Calu3 (cell line): Measurements from ENCODE around the gene IGFBP2. TPM values are rescaled to one million over a fixed set of nuclear protein-coding genes. Genes with fewer than 3 reads are reported as not detected.

Source experiments
- BruUV-seq: library from RNA; stranded (reverse); fragments of 400-500 nt; replicated peaks from 2 replicates; lab custom pipeline; 2021; lab: Mats Ljungman, UMichigan
- CTCF ChIA-PET: fragments of 300-600 bp; sonication (Branson Sonifier 250); formaldehyde crosslinking; loops from one replicate; lab custom pipeline; 2022; ENCODE audit warnings: antibody characterized with exemption; lab: Charles Lee
- DNase-seq: peaks from one replicate; pipeline ENCODE4 v3.0.0; 2022
- H3K27ac Mint-ChIP-seq: one replicate; pipeline ENCODE4 v1.8.0; 2022; ENCODE audit warnings: mixed read lengths; ENCODE audit not compliant: unreplicated experiment
- H3K27me3 Mint-ChIP-seq: one replicate; pipeline ENCODE4 v1.8.0; 2022; ENCODE audit warnings: mixed read lengths; ENCODE audit not compliant: unreplicated experiment
- H3K36me3 Mint-ChIP-seq: one replicate; pipeline ENCODE4 v1.8.0; 2022; ENCODE audit warnings: mild to moderate bottlenecking, moderate library complexity, mixed read lengths; ENCODE audit not compliant: insufficient read depth, unreplicated experiment
- H3K4me1 Mint-ChIP-seq: one replicate; pipeline ENCODE4 v1.8.0; 2022; ENCODE audit warnings: mild to moderate bottlenecking, low read depth, mixed read lengths; ENCODE audit not compliant: unreplicated experiment
- H3K4me3 Mint-ChIP-seq: one replicate; pipeline ENCODE4 v1.8.0; 2022; ENCODE audit warnings: mild to moderate bottlenecking, low read depth, moderate library complexity, mixed read lengths; ENCODE audit not compliant: unreplicated experiment
- H3K9me3 Mint-ChIP-seq: one replicate; pipeline ENCODE4 v1.8.0; 2022; ENCODE audit warnings: low read depth, mixed read lengths; ENCODE audit not compliant: unreplicated experiment
- intact Hi-C: fragments of 100-400 bp; cut with micrococcal nuclease; formaldehyde crosslinking; loops from one replicate; pipeline ENCODE4 v1.10.0; 2022; ENCODE audit not compliant: unreplicated experiment
- total RNA-seq: library from RNA; stranded (reverse); gene quantifications from 2 replicates; pipeline ENCODE4 v1.2.3, GENCODE V29; 2022
- TF ChIP-seq, protein P1 (sequence below): fragments of 200-600 bp; IDR thresholded peaks from one replicate; pipeline ENCODE4 v1.8.0; 2022; ENCODE audit warnings: antibody characterized with exemption; ENCODE audit not compliant: unreplicated experiment

Gene IGFBP2
- total RNA-seq, 1 experiment from 2014 or later = 175 TPM

DNA sequence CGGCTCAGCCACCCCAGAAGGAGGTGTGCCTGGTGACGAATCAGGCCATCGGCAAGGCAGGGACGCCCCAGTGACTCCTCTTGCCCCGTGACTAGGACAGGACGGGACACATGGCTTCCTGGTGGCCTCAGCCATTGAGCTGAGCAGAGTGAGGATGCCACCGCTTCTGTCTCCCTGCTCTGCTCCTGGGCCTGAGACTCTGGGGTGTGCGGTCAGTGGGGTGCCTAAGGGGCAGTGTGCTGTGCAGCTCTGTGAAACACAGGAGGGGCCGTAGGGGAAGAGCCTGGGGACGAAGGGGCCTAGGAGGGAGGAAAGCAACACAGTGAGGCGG, 37.8 kb downstream of the IGFBP2 start:
- H3K27ac Mint-ChIP-seq = no peak overlapping the region
- CTCF ChIA-PET = no interaction called here

GRCh38 chr2:216671791-216672343, 38.6 kb downstream of the IGFBP2 start:
- no peak overlapping the region for H3K4me3 Mint-ChIP-seq
- CTCF ChIA-PET = no interaction called here
- no peak overlapping the region for H3K27ac Mint-ChIP-seq

More for the DNA sequence above, 37.8 kb downstream of the IGFBP2 start:
- peaks cover 58% of the 10 kb centered on the region for H3K27me3 Mint-ChIP-seq
- peaks cover 8% of the 10 kb centered on the region for H3K4me1 Mint-ChIP-seq
- no peaks in the 10 kb centered on the region for H3K36me3 Mint-ChIP-seq
- H3K9me3 Mint-ChIP-seq = no peaks in the 10 kb centered on the region
- TF ChIP-seq, protein P1, sequence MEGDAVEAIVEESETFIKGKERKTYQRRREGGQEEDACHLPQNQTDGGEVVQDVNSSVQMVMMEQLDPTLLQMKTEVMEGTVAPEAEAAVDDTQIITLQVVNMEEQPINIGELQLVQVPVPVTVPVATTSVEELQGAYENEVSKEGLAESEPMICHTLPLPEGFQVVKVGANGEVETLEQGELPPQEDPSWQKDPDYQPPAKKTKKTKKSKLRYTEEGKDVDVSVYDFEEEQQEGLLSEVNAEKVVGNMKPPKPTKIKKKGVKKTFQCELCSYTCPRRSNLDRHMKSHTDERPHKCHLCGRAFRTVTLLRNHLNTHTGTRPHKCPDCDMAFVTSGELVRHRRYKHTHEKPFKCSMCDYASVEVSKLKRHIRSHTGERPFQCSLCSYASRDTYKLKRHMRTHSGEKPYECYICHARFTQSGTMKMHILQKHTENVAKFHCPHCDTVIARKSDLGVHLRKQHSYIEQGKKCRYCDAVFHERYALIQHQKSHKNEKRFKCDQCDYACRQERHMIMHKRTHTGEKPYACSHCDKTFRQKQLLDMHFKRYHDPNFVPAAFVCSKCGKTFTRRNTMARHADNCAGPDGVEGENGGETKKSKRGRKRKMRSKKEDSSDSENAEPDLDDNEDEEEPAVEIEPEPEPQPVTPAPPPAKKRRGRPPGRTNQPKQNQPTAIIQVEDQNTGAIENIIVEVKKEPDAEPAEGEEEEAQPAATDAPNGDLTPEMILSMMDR = no peak
- no TSS peak for BruUV-seq
- H3K4me3 Mint-ChIP-seq = no peak overlapping the region
- intact Hi-C loops = no loop called here
- no peak for DNase-seq

GRCh38 chr2:216672466-216672865, 39.2 kb downstream of the IGFBP2 start:
- intact Hi-C loops = no loop called here
- H3K27me3 Mint-ChIP-seq = peaks cover 66% of the 10 kb centered on the region
- CTCF ChIA-PET = interaction anchor here (0.7 kb wide), 1 partner anchor 809 kb away, joined by 3 read pairs; no protein-coding TSS in a partner anchor
- no peaks in the 10 kb centered on the region for H3K36me3 Mint-ChIP-seq
- TF ChIP-seq, protein P1 = no peak
- peaks cover 2% of the 10 kb centered on the region for H3K4me1 Mint-ChIP-seq
- H3K9me3 Mint-ChIP-seq = no peaks in the 10 kb centered on the region
- no peak overlapping the region for H3K4me3 Mint-ChIP-seq
- no peak overlapping the region for H3K27ac Mint-ChIP-seq
- no peak for DNase-seq
- BruUV-seq = no TSS peak

More at GRCh38 chr2:216671791-216672343, 38.6 kb downstream of the IGFBP2 start:
- H3K4me1 Mint-ChIP-seq = peaks cover under 1% of the 10 kb centered on the region
- no TSS peak for BruUV-seq
- H3K9me3 Mint-ChIP-seq = no peaks in the 10 kb centered on the region
- peaks cover 66% of the 10 kb centered on the region for H3K27me3 Mint-ChIP-seq
- intact Hi-C loops = no loop called here
- no peaks in the 10 kb centered on the region for H3K36me3 Mint-ChIP-seq
- TF ChIP-seq, protein P1 = no peak
- DNase-seq = no peak

DNA sequence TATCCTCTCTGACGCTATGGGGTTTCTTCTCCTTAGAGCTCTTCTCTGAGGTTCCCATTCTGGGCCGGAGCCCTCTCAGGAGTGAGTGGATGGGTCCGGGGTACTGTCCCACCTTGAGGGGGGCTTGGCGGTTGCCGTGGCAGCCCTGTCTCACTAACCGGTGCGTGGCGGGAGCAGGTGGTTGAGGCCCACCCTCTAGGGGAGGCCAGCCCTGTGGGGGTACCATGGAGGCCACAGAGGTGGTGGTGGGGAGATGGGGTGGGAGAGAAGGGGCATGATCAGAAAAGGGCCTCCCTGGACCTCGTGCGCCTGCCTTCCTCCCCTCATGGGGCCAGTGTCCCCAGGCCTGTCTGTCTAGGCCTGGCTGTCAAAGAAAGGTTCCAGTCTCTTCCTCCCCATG, 39.8 kb downstream of the IGFBP2 start:
- Mint-ChIP-seq H3K27me3 (peaks cover 66% of the 10 kb centered on the region), H3K36me3 (no peaks in the 10 kb centered on the region), H3K4me1 (peaks cover 8% of the 10 kb centered on the region), H3K27ac (no peak overlapping the region), H3K9me3 (no peaks in the 10 kb centered on the region), H3K4me3 (no peak overlapping the region)
- intact Hi-C loops = no loop called here
- BruUV-seq = no TSS peak
- CTCF ChIA-PET = interaction anchor here (0.7 kb wide), 1 partner anchor 808 kb away, joined by 3 read pairs; no protein-coding TSS in a partner anchor
- no peak for DNase-seq
- TF ChIP-seq, protein P1 = no peak
